Measurements from ENCODE around the gene CREB5. TPM values are rescaled to one million over a fixed set of nuclear protein-coding genes. Genes with fewer than 3 reads are reported as not detected.

The CREB5 gene
- total RNA-seq, 2 experiments from 2014 or later, result not detected

GRCh38 chr7:28425496-28425895 lies 13.2 kb downstream of the CREB5 start:
- ChIA-PET CTCF (no interaction called here), POLR2A (no interaction called here)
- ATAC-seq (no peak), DNase-seq (no peak)
- Mint-ChIP-seq H3K27me3 (ENCODE audit: low read depth) (peaks cover 14% of the 10 kb centered on the region), H3K4me3 (no peak overlapping the region), H3K4me1 (ENCODE audit: low read depth) (no peaks in the 10 kb centered on the region), H3K27ac (no peak overlapping the region), H3K36me3 (ENCODE audit: low read depth) (no peaks in the 10 kb centered on the region), H3K9me3 (ENCODE audit: insufficient read depth) (no peaks in the 10 kb centered on the region)

GRCh38 chr7:28427236-28427635 lies 14.9 kb downstream of the CREB5 start:
- DNase-seq, result no peak

GRCh38 chr7:28430616-28431015 lies 18.3 kb downstream of the CREB5 start:
- Mint-ChIP-seq H3K36me3 (ENCODE audit: low read depth) (no peaks in the 10 kb centered on the region), H3K4me1 (ENCODE audit: low read depth) (no peaks in the 10 kb centered on the region), H3K27ac (no peak overlapping the region), H3K4me3 (no peak overlapping the region), H3K27me3 (ENCODE audit: low read depth) (peaks cover 11% of the 10 kb centered on the region), H3K9me3 (ENCODE audit: insufficient read depth) (no peaks in the 10 kb centered on the region)
- POLR2A ChIA-PET, result no interaction called here
- CTCF ChIA-PET, result no interaction called here
- ATAC-seq (no peak), DNase-seq (no peak)

More at GRCh38 chr7:28427236-28427635, 14.9 kb downstream of the CREB5 start:
- no peak for ATAC-seq
- H3K36me3 Mint-ChIP-seq (ENCODE audit: low read depth), result no peaks in the 10 kb centered on the region
- no peak overlapping the region for H3K4me3 Mint-ChIP-seq
- H3K9me3 Mint-ChIP-seq (ENCODE audit: insufficient read depth), result no peaks in the 10 kb centered on the region
- H3K27ac Mint-ChIP-seq, result no peak overlapping the region
- ChIA-PET POLR2A (no interaction called here), CTCF (no interaction called here)
- H3K27me3 Mint-ChIP-seq (ENCODE audit: low read depth), result peaks cover 12% of the 10 kb centered on the region
- no peaks in the 10 kb centered on the region for H3K4me1 Mint-ChIP-seq (ENCODE audit: low read depth)

- POLR2A ChIA-PET, result no interaction called here
- H3K27me3 Mint-ChIP-seq (ENCODE audit: low read depth), result peaks cover 18% of the 10 kb centered on the region
- no peak overlapping the region for H3K4me3 Mint-ChIP-seq
- DNase-seq (no peak), ATAC-seq (no peak)
- no peaks in the 10 kb centered on the region for H3K36me3 Mint-ChIP-seq (ENCODE audit: low read depth)
- H3K27ac Mint-ChIP-seq, result no peak overlapping the region
- CTCF ChIA-PET, result no interaction called here
- H3K4me1 Mint-ChIP-seq (ENCODE audit: low read depth), result no peaks in the 10 kb centered on the region
- no peaks in the 10 kb centered on the region for H3K9me3 Mint-ChIP-seq (ENCODE audit: insufficient read depth)
Measured at GRCh38 chr7:28432105-28432504, 19.8 kb downstream of the CREB5 start.

GRCh38 chr7:28433039-28433438 lies 20.7 kb downstream of the CREB5 start:
- ATAC-seq (no peak), DNase-seq (no peak)
- ChIA-PET POLR2A (no interaction called here), CTCF (no interaction called here)
- Mint-ChIP-seq H3K36me3 (ENCODE audit: low read depth) (no peaks in the 10 kb centered on the region), H3K27ac (no peak overlapping the region), H3K4me1 (ENCODE audit: low read depth) (no peaks in the 10 kb centered on the region), H3K27me3 (ENCODE audit: low read depth) (peaks cover 20% of the 10 kb centered on the region), H3K4me3 (no peak overlapping the region), H3K9me3 (ENCODE audit: insufficient read depth) (no peaks in the 10 kb centered on the region)

- no peak overlapping the region for H3K27ac Mint-ChIP-seq
Measured at GRCh38 chr7:28433699-28434219, 21.4 kb downstream of the CREB5 start.

GRCh38 chr7:28434510-28434909 lies 22.2 kb downstream of the CREB5 start:
- POLR2A ChIA-PET, result interaction anchor here (0.5 kb wide), 1 partner anchor 49 kb away, joined by 3 read pairs; no protein-coding TSS in a partner anchor
- no peaks in the 10 kb centered on the region for H3K9me3 Mint-ChIP-seq (ENCODE audit: insufficient read depth)
- peaks cover 29% of the 10 kb centered on the region for H3K27me3 Mint-ChIP-seq (ENCODE audit: low read depth)
- DNase-seq (no peak), ATAC-seq (no peak)
- H3K36me3 Mint-ChIP-seq (ENCODE audit: low read depth), result no peaks in the 10 kb centered on the region
- no peak overlapping the region for H3K4me3 Mint-ChIP-seq
- no peaks in the 10 kb centered on the region for H3K4me1 Mint-ChIP-seq (ENCODE audit: low read depth)
- no peak overlapping the region for H3K27ac Mint-ChIP-seq
- CTCF ChIA-PET, result no interaction called here

More at GRCh38 chr7:28433699-28434219, 21.4 kb downstream of the CREB5 start:
- no peak overlapping the region for H3K4me3 Mint-ChIP-seq
- H3K9me3 Mint-ChIP-seq (ENCODE audit: insufficient read depth), result no peaks in the 10 kb centered on the region
- ATAC-seq (no peak), DNase-seq (no peak)
- no peaks in the 10 kb centered on the region for H3K4me1 Mint-ChIP-seq (ENCODE audit: low read depth)
- H3K27me3 Mint-ChIP-seq (ENCODE audit: low read depth), result peaks cover 23% of the 10 kb centered on the region
- no peaks in the 10 kb centered on the region for H3K36me3 Mint-ChIP-seq (ENCODE audit: low read depth)
- POLR2A ChIA-PET, result interaction anchor here (0.5 kb wide), 1 partner anchor 49 kb away, joined by 3 read pairs; no protein-coding TSS in a partner anchor
- CTCF ChIA-PET, result no interaction called here

- H3K36me3 Mint-ChIP-seq (ENCODE audit: low read depth), result no peaks in the 10 kb centered on the region
- peaks cover 29% of the 10 kb centered on the region for H3K27me3 Mint-ChIP-seq (ENCODE audit: low read depth)
- H3K9me3 Mint-ChIP-seq (ENCODE audit: insufficient read depth), result no peaks in the 10 kb centered on the region
- no peak for ATAC-seq
- no peaks in the 10 kb centered on the region for H3K4me1 Mint-ChIP-seq (ENCODE audit: low read depth)
- H3K27ac Mint-ChIP-seq, result no peak overlapping the region
- POLR2A ChIA-PET, result no interaction called here
- no peak for DNase-seq
- CTCF ChIA-PET, result no interaction called here
- H3K4me3 Mint-ChIP-seq, result no peak overlapping the region
Measured at GRCh38 chr7:28435152-28435551, 22.8 kb downstream of the CREB5 start.

GRCh38 chr7:28435732-28436378 lies 23.5 kb downstream of the CREB5 start:
- CTCF ChIA-PET, result no interaction called here
- H3K27me3 Mint-ChIP-seq (ENCODE audit: low read depth), result peaks cover 29% of the 10 kb centered on the region
- POLR2A ChIA-PET, result no interaction called here

GRCh38 chr7:28440055-28440601 lies 27.8 kb downstream of the CREB5 start:
- H3K27ac Mint-ChIP-seq, result no peak overlapping the region
- H3K4me3 Mint-ChIP-seq, result no peak overlapping the region
- DNase-seq, result no peak
- peaks cover 26% of the 10 kb centered on the region for H3K27me3 Mint-ChIP-seq (ENCODE audit: low read depth)
- CTCF ChIA-PET, result no interaction called here
- POLR2A ChIA-PET, result no interaction called here
- H3K36me3 Mint-ChIP-seq (ENCODE audit: low read depth), result no peaks in the 10 kb centered on the region
- H3K9me3 Mint-ChIP-seq (ENCODE audit: insufficient read depth), result no peaks in the 10 kb centered on the region
- ATAC-seq, result no peak
- H3K4me1 Mint-ChIP-seq (ENCODE audit: low read depth), result no peaks in the 10 kb centered on the region

More at GRCh38 chr7:28435732-28436378, 23.5 kb downstream of the CREB5 start:
- no peak overlapping the region for H3K4me3 Mint-ChIP-seq
- ATAC-seq (no peak), DNase-seq (no peak)
- no peak overlapping the region for H3K27ac Mint-ChIP-seq
- H3K4me1 Mint-ChIP-seq (ENCODE audit: low read depth), result no peaks in the 10 kb centered on the region
- no peaks in the 10 kb centered on the region for H3K9me3 Mint-ChIP-seq (ENCODE audit: insufficient read depth)
- H3K36me3 Mint-ChIP-seq (ENCODE audit: low read depth), result no peaks in the 10 kb centered on the region

GRCh38 chr7:28442540-28443420 lies 30.5 kb downstream of the CREB5 start:
- Mint-ChIP-seq H3K9me3 (ENCODE audit: insufficient read depth) (no peaks in the 10 kb centered on the region), H3K4me1 (ENCODE audit: low read depth) (no peaks in the 10 kb centered on the region), H3K27me3 (ENCODE audit: low read depth) (peaks cover 13% of the 10 kb centered on the region), H3K4me3 (no peak overlapping the region), H3K36me3 (ENCODE audit: low read depth) (no peaks in the 10 kb centered on the region), H3K27ac (no peak overlapping the region)
- ChIA-PET CTCF (no interaction called here), POLR2A (no interaction called here)
- DNase-seq, result no peak
- no peak for ATAC-seq

GRCh38 chr7:28446131-28446530 lies 33.8 kb downstream of the CREB5 start:
- CTCF ChIA-PET, result no interaction called here
- DNase-seq (no peak), ATAC-seq (no peak)
- POLR2A ChIA-PET, result no interaction called here
- Mint-ChIP-seq H3K4me1 (ENCODE audit: low read depth) (no peaks in the 10 kb centered on the region), H3K4me3 (no peak overlapping the region), H3K27me3 (ENCODE audit: low read depth) (peaks cover 10% of the 10 kb centered on the region), H3K27ac (no peak overlapping the region), H3K9me3 (ENCODE audit: insufficient read depth) (no peaks in the 10 kb centered on the region), H3K36me3 (ENCODE audit: low read depth) (no peaks in the 10 kb centered on the region)
